Skeletal muscle tissue (tissue), 4 donors: Measurements from ENCODE around the gene SLC25A4. TPM values are rescaled to one million over a fixed set of nuclear protein-coding genes. Genes with fewer than 3 reads are reported as not detected.
A peak's percentile ranks its signal among the peaks of the same experiment; 100 is the strongest.

Experiments
- H3K27ac ChIP-seq: one replicate; pipeline ENCODE4 v1.7.0; 2013; ENCODE audit warnings: mild to moderate bottlenecking, low read depth, low read length, inconsistent platforms
- H3K27me3 ChIP-seq, 3 donors: one replicate each; pipeline ENCODE4 v1.7.0; 2013; ENCODE audit warnings: low read length in 3 of 3; ENCODE audit not compliant: control insufficient read depth in 3 of 3, insufficient read depth in 3 of 3
- H3K36me3 ChIP-seq, 3 donors: one replicate each; pipeline ENCODE4 v1.7.0; 2013; ENCODE audit warnings: low read length in 3 of 3; ENCODE audit not compliant: control insufficient read depth in 3 of 3, insufficient read depth in 3 of 3
- H3K4me1 ChIP-seq, 3 donors: one replicate each; pipeline ENCODE4 v1.7.0; 2013; ENCODE audit warnings: low read length in 3 of 3, mild to moderate bottlenecking in 3 of 3; ENCODE audit not compliant: control insufficient read depth in 3 of 3, insufficient read depth in 3 of 3
- H3K4me3 ChIP-seq, 3 donors: one replicate each; pipeline ENCODE4 v1.7.0; 2013; ENCODE audit warnings: low read length in 3 of 3
- H3K9ac ChIP-seq, 3 donors: one replicate each; pipeline ENCODE4 v1.7.0; 2013; ENCODE audit warnings: low read length in 3 of 3, mild to moderate bottlenecking in 3 of 3, moderate library complexity in 2 of 3, low read depth in 1 of 3
- H3K9me3 ChIP-seq, 3 donors: one replicate each; pipeline ENCODE4 v1.7.0; 2013; ENCODE audit warnings: low read length in 3 of 3; ENCODE audit not compliant: control insufficient read depth in 3 of 3
- total RNA-seq: library from RNA; depleted of rRNA; stranded (reverse); fragments of >200 nt; gene quantifications from one replicate; pipeline ENCODE4 v1.2.3, GENCODE V29; 2014
- donor health status: Osteomylitis.

SLC25A4 gene
- 39.1 TPM for total RNA-seq

- H3K36me3 ChIP-seq = peaks cover 24 to 35% (median 32%) of the 10 kb centered on the region in 3 donors
- H3K9ac ChIP-seq = peak within 1 kb of the TSS; percentile 81 to 95 (median 93)
- H3K4me3 ChIP-seq = peak within 1 kb of the TSS; percentile 69 to 93 (median 85)
- H3K27ac ChIP-seq = peak within 1 kb of the TSS; percentile 98
- no peaks in the 10 kb centered on the region for H3K9me3 ChIP-seq
- peaks cover 0 to 2% (median 0%) of the 10 kb centered on the region in 3 donors for H3K27me3 ChIP-seq
- H3K4me1 ChIP-seq = peaks cover 36 to 51% (median 43%) of the 10 kb centered on the region in 3 donors
Measured at GRCh38 chr4:185142912-185143600, at the start of gene SLC25A4. SLC25A4 (plus strand) TSS chr4:185143266; CDS start chr4:185143373, 107 bp downstream.

DNA sequence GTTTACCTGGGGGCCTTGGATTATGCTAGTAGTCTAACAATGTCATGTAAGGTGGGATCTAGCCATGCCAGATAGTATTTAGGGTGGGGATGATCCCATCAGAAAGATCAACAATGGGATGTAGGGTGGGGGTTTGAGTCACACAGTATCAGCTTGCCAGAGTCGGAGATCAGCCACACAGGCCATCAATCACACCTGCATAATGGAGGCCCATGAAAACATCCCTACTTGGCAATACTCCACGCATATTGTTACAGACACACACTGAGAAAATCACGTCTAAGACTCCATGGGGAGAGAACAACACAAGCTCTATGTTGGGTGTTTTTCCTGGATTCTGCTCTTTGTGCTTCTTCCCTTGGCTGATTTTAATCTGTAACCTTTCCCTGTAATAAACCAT is 49.5 kb upstream of the SLC25A4 start:
- Histone ChIP-seq H3K36me3 (no peaks in the 10 kb centered on the region), H3K9me3 (no peaks in the 10 kb centered on the region), H3K27me3 (no peaks in the 10 kb centered on the region), H3K4me1 (no peaks in the 10 kb centered on the region), H3K9ac (no peak overlapping the region), H3K27ac (no peak overlapping the region), H3K4me3 (no peak overlapping the region)

- no peak overlapping the region for H3K4me3 ChIP-seq
- H3K4me1 ChIP-seq = no peaks in the 10 kb centered on the region
- no peak overlapping the region for H3K27ac ChIP-seq
- no peaks in the 10 kb centered on the region for H3K36me3 ChIP-seq
- no peak overlapping the region for H3K9ac ChIP-seq
- H3K27me3 ChIP-seq = peaks cover 0 to 4% (median 0%) of the 10 kb centered on the region in 3 donors
- H3K9me3 ChIP-seq = no peaks in the 10 kb centered on the region
Measured at GRCh38 chr4:185096032-185096653, 46.9 kb upstream of the SLC25A4 start.

DNA sequence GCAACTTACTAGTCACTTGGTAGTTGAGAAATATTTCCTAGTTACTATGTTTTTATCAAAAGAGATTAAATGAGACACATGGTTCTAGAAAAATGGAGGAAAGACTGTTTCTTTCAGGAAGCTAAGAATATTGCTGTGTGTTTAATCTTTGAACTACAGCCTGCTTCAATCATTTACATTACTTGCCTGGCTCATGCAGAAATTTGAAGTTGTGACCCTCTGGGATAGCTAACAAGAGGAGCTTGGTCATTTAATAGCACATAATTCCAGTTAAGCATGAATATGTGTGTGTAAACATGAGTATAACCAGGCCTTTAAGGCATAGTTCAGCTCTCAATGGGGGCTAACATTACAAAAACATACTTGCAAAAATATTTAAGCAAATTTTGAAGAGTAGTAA is 44.6 kb upstream of the SLC25A4 start:
- H3K27me3 ChIP-seq = peaks cover 0 to 6% (median 0%) of the 10 kb centered on the region in 3 donors
- H3K27ac ChIP-seq = no peak overlapping the region
- H3K4me1 ChIP-seq = no peaks in the 10 kb centered on the region
- no peak overlapping the region for H3K4me3 ChIP-seq
- no peak overlapping the region for H3K9ac ChIP-seq
- no peaks in the 10 kb centered on the region for H3K9me3 ChIP-seq
- no peaks in the 10 kb centered on the region for H3K36me3 ChIP-seq

- Histone ChIP-seq H3K9me3 (no peaks in the 10 kb centered on the region), H3K36me3 (no peaks in the 10 kb centered on the region), H3K27me3 (peaks cover 0 to 6% (median 0%) of the 10 kb centered on the region in 3 donors), H3K4me1 (no peaks in the 10 kb centered on the region), H3K9ac (no peak overlapping the region), H3K27ac (no peak overlapping the region), H3K4me3 (no peak overlapping the region)
Measured at GRCh38 chr4:185099024-185099682, 43.9 kb upstream of the SLC25A4 start.

GRCh38 chr4:185099940-185100339 is 43.1 kb upstream of the SLC25A4 start:
- H3K4me3 ChIP-seq = no peak overlapping the region
- no peak overlapping the region for H3K9ac ChIP-seq
- peaks cover 0 to 6% (median 0%) of the 10 kb centered on the region in 3 donors for H3K27me3 ChIP-seq
- no peak overlapping the region for H3K27ac ChIP-seq
- H3K9me3 ChIP-seq = no peaks in the 10 kb centered on the region
- no peaks in the 10 kb centered on the region for H3K4me1 ChIP-seq
- no peaks in the 10 kb centered on the region for H3K36me3 ChIP-seq

DNA sequence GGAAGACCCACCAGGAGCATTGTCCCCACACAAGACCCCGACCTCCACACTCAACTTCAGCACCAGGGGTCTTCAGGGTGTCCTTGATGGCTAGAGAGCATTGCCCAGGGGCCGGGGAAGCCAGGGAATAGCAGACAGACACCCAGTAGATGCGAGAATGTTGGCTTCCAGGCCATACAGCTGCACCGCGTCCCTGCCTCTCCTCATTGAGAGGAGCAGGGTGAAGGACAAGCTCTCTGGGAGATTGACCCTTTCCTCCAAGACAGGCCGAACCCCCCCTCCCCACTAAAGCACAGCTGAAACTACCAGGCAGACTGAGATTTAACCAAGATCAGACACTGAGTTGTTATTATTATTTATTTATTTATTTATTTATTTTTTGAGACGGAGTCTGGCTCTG is 42.6 kb upstream of the SLC25A4 start:
- Histone ChIP-seq H3K4me1 (no peaks in the 10 kb centered on the region), H3K4me3 (no peak overlapping the region), H3K36me3 (no peaks in the 10 kb centered on the region), H3K9me3 (no peaks in the 10 kb centered on the region), H3K27me3 (peaks cover 0 to 6% (median 0%) of the 10 kb centered on the region in 3 donors), H3K9ac (no peak overlapping the region), H3K27ac (no peak overlapping the region)

GRCh38 chr4:185101354-185101890 is 41.6 kb upstream of the SLC25A4 start:
- no peaks in the 10 kb centered on the region for H3K9me3 ChIP-seq
- no peaks in the 10 kb centered on the region for H3K4me1 ChIP-seq
- H3K27me3 ChIP-seq = peaks cover 0 to 6% (median 0%) of the 10 kb centered on the region in 3 donors
- H3K9ac ChIP-seq = no peak overlapping the region
- H3K27ac ChIP-seq = no peak overlapping the region
- H3K4me3 ChIP-seq = no peak overlapping the region
- no peaks in the 10 kb centered on the region for H3K36me3 ChIP-seq

GRCh38 chr4:185104733-185105132 is 38.3 kb upstream of the SLC25A4 start:
- H3K4me3 ChIP-seq = no peak overlapping the region
- no peaks in the 10 kb centered on the region for H3K36me3 ChIP-seq
- no peaks in the 10 kb centered on the region for H3K9me3 ChIP-seq
- H3K27ac ChIP-seq = no peak overlapping the region
- H3K27me3 ChIP-seq = peaks cover 0 to 6% (median 0%) of the 10 kb centered on the region in 3 donors
- H3K9ac ChIP-seq = no peak overlapping the region
- no peaks in the 10 kb centered on the region for H3K4me1 ChIP-seq

DNA sequence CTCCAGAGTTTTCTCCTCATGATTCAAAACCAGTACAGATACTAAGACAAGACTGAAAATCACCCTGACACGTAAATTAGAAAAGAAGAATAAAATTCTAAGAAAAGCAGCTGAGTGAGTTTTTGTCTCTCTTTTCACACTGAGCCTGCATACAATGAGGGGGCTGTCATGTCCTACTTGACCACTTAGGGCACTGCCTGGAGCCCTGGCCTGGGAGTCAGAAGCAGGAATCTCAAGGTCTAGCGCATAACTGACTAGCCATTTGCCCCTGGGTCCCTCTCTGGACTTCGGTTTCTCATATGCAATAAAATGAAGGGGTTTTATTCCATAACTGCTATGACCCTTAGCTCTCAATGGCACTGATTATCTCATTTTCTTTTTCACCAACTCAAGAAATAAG is 36.7 kb upstream of the SLC25A4 start:
- Histone ChIP-seq H3K36me3 (no peaks in the 10 kb centered on the region), H3K27ac (no peak overlapping the region), H3K27me3 (peaks cover 0 to 3% (median 0%) of the 10 kb centered on the region in 3 donors), H3K4me1 (peaks cover 2 to 5% (median 4%) of the 10 kb centered on the region in 3 donors), H3K9me3 (no peaks in the 10 kb centered on the region), H3K4me3 (no peak overlapping the region), H3K9ac (no peak overlapping the region)
